RWPE2 (cell line): ENCODE data around the gene CELA1.
A peak's percentile ranks its signal among the peaks of the same experiment; 100 is the strongest.

Experiments used
- ATAC-seq: fragments of 200-7000 bp; cut with Tn5 transposase; 3 replicates; pipeline ENCODE4 v1.9.1; 2021; ENCODE audit warnings: low read depth
- DNase-seq: peaks from one replicate; pipeline ENCODE4 v3.0.0-alpha.2; 2020; ENCODE audit warnings: low spot score
- H3K27ac ChIP-seq: fragments of 450-650 bp; 2 replicates; pipeline ENCODE4 v1.5.1; 2017; ENCODE audit warnings: mild to moderate bottlenecking; ENCODE audit not compliant: poor library complexity, severe bottlenecking
- H3K27me3 ChIP-seq: fragments of 250-450 bp; sonication (Bioruptor Pico); 2 replicates; pipeline ENCODE4 v1.5.1; 2021; ENCODE audit warnings: mild to moderate bottlenecking, moderate library complexity; ENCODE audit not compliant: insufficient read depth, poor library complexity, severe bottlenecking
- H3K36me3 ChIP-seq: fragments of 250-450 bp; sonication (Bioruptor Pico); 2 replicates; pipeline ENCODE4 v1.5.1; 2020; ENCODE audit warnings: low read depth, mild to moderate bottlenecking, moderate library complexity
- H3K4me1 ChIP-seq: fragments of 250-450 bp; sonication (Bioruptor Pico); 2 replicates; pipeline ENCODE4 v1.5.1; 2021; ENCODE audit warnings: mild to moderate bottlenecking, moderate library complexity; ENCODE audit not compliant: insufficient read depth, poor library complexity, severe bottlenecking
- H3K4me3 ChIP-seq: fragments of 250-450 bp; sonication (Bioruptor Pico); 2 replicates; pipeline ENCODE4 v1.5.1; 2021; ENCODE audit warnings: mild to moderate bottlenecking, moderate library complexity; ENCODE audit not compliant: severe bottlenecking
- H3K9me3 ChIP-seq: fragments of 250-450 bp; sonication (Bioruptor Pico); 2 replicates; pipeline ENCODE4 v1.5.1; 2021; ENCODE audit warnings: mild to moderate bottlenecking, moderate library complexity; ENCODE audit not compliant: severe bottlenecking
- CTCF ChIP-seq: fragments of 450-650 bp; IDR thresholded peaks from one replicate; pipeline ENCODE4 v1.5.1; 2017; ENCODE audit warnings: mild to moderate bottlenecking, moderate library complexity; ENCODE audit not compliant: poor library complexity, severe bottlenecking

The CELA1 gene

GRCh38 chr12:51391283-51392123 lies 45.0 kb upstream of the CELA1 start, which contains the start of gene GALNT6:
Gene GALNT6 (minus strand): TSS chr12:51391406. CDS start chr12:51379781, 11,625 bp downstream.
- peak within 1 kb of the TSS; percentile 47 for H3K27ac ChIP-seq
- no peaks in the 10 kb centered on the region for H3K27me3 ChIP-seq
- ATAC-seq (peak; percentile 67), DNase-seq (no peak)
- H3K4me3 ChIP-seq: peak within 1 kb of the TSS; percentile 60
- H3K4me1 ChIP-seq: peaks cover 41% of the 10 kb centered on the region
- no peaks in the 10 kb centered on the region for H3K36me3 ChIP-seq
- no peak for TF ChIP-seq CTCF
- H3K9me3 ChIP-seq: no peaks in the 10 kb centered on the region

- Histone ChIP-seq H3K4me1 (peaks cover 41% of the 10 kb centered on the region), H3K27ac (peak overlapping the region; percentile 47), H3K9me3 (no peaks in the 10 kb centered on the region), H3K36me3 (no peaks in the 10 kb centered on the region), H3K27me3 (no peaks in the 10 kb centered on the region), H3K4me3 (peak overlapping the region; percentile 60)
- no peak for TF ChIP-seq CTCF
- DNase-seq (no peak), ATAC-seq (no peak; the same call in 2 of the 3 replicates)
Measured at GRCh38 chr12:51390891-51391282, 44.4 kb upstream of the CELA1 start.

- peak overlapping the region; percentile 47 for H3K27ac ChIP-seq
- DNase-seq: no peak
- peak overlapping the region; percentile 60 for H3K4me3 ChIP-seq
- H3K9me3 ChIP-seq: no peaks in the 10 kb centered on the region
- TF ChIP-seq CTCF: no peak
- no peaks in the 10 kb centered on the region for H3K36me3 ChIP-seq
- ATAC-seq: no peak
- H3K27me3 ChIP-seq: no peaks in the 10 kb centered on the region
- H3K4me1 ChIP-seq: peaks cover 41% of the 10 kb centered on the region
Measured at GRCh38 chr12:51390457-51390856, 44.0 kb upstream of the CELA1 start.

- H3K4me1 ChIP-seq: peaks cover 36% of the 10 kb centered on the region
- H3K4me3 ChIP-seq: no peak overlapping the region
- no peaks in the 10 kb centered on the region for H3K27me3 ChIP-seq
- DNase-seq: no peak
- peak overlapping the region; percentile 47 for H3K27ac ChIP-seq
- no peak; the same call in 2 of the 3 replicates for ATAC-seq
- peaks cover 7% of the 10 kb centered on the region; the same call in 1 of the 2 replicates for H3K36me3 ChIP-seq
- TF ChIP-seq CTCF: no peak
- H3K9me3 ChIP-seq: no peaks in the 10 kb centered on the region
Measured at GRCh38 chr12:51389302-51389999, 43.0 kb upstream of the CELA1 start.
